T-helper 2 cell (primary cell): ENCODE results near the gene COX4I1.
"Not testable (repeated sequence)": the region's sequence is repeated elsewhere in the genome, so short reads cannot be mapped to it uniquely, and the experiment has no call there.

Experiments used
- DNase-seq, 5 experiments: peaks; one replicate each; pipeline versions ENCODE4 v3.0.0 to v3.0.0-alpha.2; 2012 to 2022

The COX4I1 gene

GRCh38 chr16:85805442-85806045 lies 6.0 kb downstream of the COX4I1 start:
- no peak for DNase-seq

- DNase-seq, result no peak
Observed at GRCh38 chr16:85806539-85806938, 7.0 kb downstream of the COX4I1 start.

- not testable (repeated sequence) for DNase-seq
Observed at GRCh38 chr16:85807340-85807739, 7.8 kb downstream of the COX4I1 start.

GRCh38 chr16:85808104-85808503 lies 8.6 kb downstream of the COX4I1 start:
- DNase-seq, result not testable (repeated sequence)

- no peak for DNase-seq
Observed at GRCh38 chr16:85808926-85809325, 9.4 kb downstream of the COX4I1 start.

- DNase-seq, result no peak
Observed at GRCh38 chr16:85809645-85810044, 10.2 kb downstream of the COX4I1 start.

GRCh38 chr16:85810097-85810741 lies 10.7 kb downstream of the COX4I1 start:
- no peak for DNase-seq

- DNase-seq, result no peak
Observed at GRCh38 chr16:85810742-85811115, 11.2 kb downstream of the COX4I1 start.

- DNase-seq, result no peak
Observed at GRCh38 chr16:85812031-85812807, 12.7 kb downstream of the COX4I1 start.

- DNase-seq, result no peak
Observed at GRCh38 chr16:85812811-85813700, 13.6 kb downstream of the COX4I1 start.

- no peak for DNase-seq
Observed at GRCh38 chr16:85816159-85816558, 16.7 kb downstream of the COX4I1 start.

- DNase-seq, result not testable (repeated sequence)
Observed at GRCh38 chr16:85817195-85817594, 17.7 kb downstream of the COX4I1 start.

GRCh38 chr16:85819245-85819644 lies 19.8 kb downstream of the COX4I1 start:
- peak; percentile 51 to 77 (median 69) for DNase-seq

GRCh38 chr16:85819771-85820170 lies 20.3 kb downstream of the COX4I1 start:
- no peak for DNase-seq

- no peak for DNase-seq
Observed at GRCh38 chr16:85820604-85821372, 21.3 kb downstream of the COX4I1 start.

GRCh38 chr16:85821390-85822135 lies 22.1 kb downstream of the COX4I1 start:
- peak; percentile 51 to 71 (median 55) for DNase-seq

- no peak for DNase-seq
Observed at GRCh38 chr16:85822145-85822544, 22.6 kb downstream of the COX4I1 start.

GRCh38 chr16:85823328-85823920 lies 23.9 kb downstream of the COX4I1 start:
- no peak for DNase-seq

GRCh38 chr16:85824161-85825135 lies 25.0 kb downstream of the COX4I1 start:
- no peak for DNase-seq

GRCh38 chr16:85825326-85825725 lies 25.8 kb downstream of the COX4I1 start:
- DNase-seq, result no peak
